GM18520 (cell line): ENCODE results near the gene HVCN1.
A peak's percentile ranks its signal among the peaks of the same experiment; 100 is the strongest.

ENCODE experiments used
- ATAC-seq: cut with Tn5 transposase; IDR thresholded peaks from one replicate; pipeline ENCODE4 v1.9.1; 2021; ENCODE audit not compliant: unreplicated experiment

The HVCN1 gene

DNA sequence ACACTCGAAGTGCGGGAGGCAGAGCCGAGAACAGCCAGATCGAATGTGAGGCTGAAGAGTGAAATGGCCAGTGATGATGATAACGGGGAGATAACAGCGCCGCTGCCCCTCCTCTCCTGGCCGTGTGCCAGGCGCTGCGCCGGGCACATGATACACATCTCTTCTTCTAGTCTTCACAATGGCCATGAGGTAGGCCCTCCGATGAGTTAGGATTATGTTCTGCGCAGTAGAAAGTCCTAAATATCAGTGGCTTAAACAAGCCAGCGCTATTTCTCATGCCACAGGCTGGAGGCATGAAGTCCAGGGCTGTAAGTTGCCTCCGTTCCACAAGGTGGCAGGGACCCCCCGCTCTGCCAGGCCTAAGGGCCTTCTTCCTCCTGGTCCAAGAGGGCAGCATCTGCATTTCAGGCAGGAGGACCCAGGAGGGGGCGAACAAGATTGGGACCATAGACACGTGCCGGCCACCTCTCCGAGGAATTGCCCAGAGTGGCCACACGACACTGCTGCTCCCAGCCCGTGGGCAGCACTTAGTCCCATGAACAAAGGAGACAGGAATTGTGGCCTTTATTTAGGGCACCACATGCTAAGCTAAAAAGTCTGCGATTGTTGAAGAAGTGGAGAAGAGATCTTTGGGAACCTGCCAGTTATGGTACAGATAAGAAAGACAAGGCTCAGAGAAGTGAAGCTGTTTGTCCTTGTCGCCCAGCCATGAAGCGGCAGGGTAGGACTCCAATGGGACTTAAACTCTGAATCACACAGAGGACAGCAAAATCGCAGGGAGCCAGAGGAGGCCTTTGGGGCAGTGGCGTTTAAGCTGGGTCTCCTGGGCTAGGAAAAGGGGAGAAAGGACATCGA is 10.9 kb upstream of the HVCN1 start:
- ATAC-seq, result no peak

DNA sequence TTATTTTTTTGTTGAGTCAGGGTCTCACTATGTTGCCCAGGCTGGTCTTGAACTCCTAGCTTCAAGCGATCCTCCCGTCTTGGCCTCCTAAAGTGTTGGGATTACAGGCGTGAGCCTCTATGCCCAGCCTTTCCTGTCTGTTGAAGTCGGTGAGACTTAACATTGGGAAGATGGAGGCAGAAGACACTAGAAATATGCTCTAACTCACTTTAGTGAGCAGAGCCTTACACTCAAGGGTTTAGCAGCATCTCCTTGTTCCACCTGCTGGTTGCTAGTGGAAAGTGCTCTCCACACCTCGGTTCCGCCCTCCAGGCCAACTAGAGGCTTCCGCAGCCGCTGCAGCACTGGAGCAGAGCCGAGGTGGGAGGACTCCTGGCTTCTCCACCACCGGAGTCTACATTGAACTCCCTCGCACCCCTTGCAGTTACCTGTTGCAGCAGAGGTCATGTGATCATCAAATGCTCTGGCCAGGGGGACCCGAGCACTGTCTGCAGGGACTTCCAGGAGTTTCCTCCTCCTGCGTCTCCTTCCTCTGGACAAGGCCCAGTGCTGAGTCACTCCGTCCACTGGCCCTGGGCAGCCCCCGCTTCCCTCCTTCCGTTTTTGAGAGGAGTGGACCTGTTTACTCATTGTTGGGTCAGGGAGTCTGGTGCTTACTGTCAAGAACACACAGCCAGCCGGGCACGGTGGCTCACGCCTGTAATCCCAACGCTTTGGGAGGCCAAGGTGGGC is 9.4 kb upstream of the HVCN1 start:
- peak; percentile 81 for ATAC-seq

DNA sequence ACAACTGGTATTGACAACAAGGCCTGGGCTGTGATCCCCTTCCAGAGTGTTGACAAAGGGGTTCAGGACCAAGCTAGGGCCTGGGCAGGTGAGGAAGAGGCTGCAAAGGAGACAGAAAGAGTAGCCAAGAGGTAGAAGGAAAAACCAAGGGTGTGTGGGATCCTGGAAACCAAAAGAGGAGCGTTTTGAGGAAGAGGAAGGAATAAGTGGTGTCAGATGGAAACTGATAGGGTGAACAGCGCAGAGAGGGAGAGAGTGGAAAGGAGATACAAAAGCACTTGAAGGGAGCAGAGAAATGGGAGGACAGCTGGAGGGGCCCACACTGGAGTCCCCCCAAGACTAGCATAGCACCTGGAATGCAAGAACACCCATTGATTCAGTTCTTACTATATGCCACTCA is 8.3 kb upstream of the HVCN1 start:
- ATAC-seq, result no peak

DNA sequence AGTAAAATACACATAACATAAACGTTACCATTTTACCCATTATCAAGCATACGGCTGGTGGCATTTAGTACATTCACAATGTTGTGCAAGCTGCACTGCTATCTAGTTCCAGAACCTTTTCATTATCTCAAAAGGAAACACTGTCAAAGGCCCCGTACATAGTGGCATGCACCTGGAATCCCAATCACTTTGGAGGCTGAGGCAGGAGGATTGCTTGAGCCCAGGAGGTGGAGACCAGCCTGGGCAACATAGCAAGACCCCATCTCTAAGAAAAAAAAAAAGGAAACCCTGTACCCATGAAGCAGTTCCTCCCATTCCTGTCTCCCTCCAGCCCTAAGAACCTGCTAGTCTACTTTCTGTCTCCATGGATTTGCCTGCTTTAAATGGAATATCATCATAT is 7.4 kb upstream of the HVCN1 start:
- no peak for ATAC-seq

DNA sequence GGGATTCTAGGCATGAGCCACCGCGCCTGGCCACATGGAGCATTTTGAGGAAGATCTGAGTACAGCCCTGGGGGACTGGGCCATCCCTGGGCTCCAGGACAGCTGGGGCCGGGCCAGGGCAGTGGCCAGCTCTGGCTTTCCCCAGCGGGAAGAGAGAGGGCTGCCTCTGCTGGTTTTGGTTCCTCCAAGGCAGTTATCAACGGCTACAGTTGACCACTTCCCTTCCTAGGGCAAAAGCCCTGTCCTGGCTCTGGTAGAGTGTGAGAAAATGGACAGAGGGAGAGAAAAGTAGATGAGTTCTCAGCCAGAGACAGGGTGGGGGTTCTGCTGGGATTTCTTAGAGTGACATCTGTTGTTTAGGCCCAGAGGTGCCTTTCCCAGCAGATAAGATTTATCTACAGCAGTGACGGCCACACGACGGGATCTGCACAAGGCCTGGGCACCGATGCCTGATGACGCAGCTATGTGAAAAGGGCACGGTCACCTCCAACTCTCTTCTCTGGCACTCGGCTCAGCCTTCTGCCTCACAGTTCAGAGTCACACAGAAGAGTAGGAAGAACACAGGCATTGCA is 5.5 kb upstream of the HVCN1 start:
- no peak for ATAC-seq

DNA sequence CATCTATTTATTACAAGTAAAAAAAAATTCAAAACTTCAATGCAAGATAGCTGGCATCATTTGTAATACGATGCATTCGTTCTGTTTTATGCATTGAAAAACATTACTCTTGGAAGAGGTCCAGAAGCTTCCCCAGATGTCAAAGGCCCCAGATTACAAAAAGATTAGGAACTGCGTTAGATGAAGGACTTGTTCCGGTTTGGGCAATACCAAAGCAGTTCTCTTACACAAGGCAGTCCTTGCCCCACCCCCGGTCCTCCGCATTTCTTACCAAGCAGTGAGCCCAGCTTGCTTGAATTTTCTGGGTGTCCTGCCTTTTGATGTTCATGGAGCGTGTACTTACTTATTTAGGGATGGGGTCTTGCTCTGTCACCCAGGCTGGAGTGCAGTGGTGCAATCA is 4.8 kb upstream of the HVCN1 start:
- ATAC-seq, result no peak

DNA sequence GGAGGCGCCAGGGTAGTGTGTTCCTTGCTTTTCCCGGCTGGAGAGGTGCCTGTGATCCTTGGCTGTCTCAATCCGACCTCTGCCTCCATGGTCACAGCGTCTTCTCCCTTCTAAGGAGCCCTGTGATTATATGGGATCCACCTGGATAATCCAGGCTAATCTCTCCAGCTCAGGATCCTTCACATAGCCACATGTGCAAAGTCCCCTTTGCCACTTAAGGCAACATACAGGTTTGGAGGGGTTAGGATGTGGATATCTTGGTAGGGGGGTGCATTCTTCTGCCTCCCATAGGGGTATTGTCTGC is 1.2 kb upstream of the HVCN1 start:
- no peak for ATAC-seq

DNA sequence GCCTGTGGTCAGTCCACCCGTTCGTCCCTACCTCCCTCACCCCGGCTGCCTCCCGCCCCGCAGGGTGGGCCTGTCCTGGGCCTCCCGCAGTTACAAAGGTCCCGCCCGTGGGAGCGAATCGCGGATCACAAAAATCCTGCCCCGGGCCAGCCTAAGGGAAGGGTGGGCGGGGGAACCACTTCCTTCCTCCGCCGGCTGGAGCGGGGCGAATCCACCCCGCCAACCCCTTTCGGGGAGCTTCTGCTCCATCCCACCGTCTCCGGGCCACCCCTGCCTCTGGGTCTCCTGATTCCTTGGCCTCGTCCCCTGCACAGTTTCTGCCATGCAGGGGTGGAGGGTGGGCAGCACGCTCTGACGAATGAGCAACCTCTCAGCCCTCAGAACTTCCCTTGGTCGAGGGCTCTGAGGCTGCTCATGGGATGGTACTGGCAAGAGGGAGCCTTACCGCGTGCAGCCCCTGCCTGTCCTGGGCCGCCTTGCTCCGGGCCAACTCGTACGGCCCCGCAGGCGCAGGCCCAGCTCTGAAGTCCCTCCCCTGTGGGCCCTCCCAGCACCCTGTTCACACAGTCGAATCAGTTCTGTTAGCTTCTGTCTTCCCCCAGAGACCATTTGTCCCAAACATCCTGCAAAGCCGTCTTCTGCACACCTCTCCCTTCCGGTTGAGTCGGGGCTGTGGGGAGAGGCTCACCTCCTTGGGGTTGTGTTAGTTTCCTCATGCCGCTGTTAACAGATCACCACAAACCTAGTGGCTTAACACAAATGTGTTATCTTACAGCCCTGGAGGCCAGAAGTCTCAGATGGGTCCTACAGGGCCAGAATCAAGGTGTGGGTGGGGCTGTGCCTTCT is 589 bp upstream of the HVCN1 start:
- ATAC-seq, result no peak

DNA sequence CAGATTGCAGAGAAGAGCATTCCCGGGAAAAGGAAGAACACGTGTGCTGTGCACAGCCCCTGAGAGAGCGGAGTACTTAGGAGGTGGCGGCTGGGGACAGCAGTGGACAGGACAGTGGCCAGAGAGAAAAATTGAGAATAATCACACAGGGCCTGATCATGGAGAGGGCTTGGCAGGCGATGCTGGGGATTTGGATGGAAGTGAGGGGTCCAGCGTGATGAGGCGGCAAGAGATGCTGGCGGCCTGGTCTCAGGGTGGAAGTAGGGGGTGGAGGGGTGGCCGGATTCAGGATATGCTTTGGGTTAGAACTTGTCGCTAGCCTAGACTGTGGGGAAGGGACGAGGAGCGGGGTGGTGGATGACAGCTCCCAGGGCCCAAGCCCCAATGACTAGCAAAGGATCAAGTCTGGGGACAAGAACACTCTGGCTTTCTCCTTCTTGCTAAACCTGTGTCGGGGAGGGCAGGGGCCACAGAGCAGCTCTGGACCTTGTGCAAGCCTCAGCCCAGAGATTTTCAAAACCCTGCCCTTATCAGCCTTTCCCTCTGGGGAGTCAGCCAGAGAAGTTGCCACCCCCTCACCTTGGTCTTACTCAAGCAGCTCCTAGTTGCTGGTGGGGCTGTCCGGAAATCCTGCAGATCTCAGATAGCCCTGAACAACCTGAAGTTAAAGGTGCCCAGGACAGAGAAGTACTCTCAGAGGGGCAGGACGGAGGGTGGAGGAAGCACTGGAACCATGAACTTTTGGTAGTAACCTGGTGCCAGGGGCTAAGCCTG is 1.3 kb downstream of the HVCN1 start:
- no peak for ATAC-seq

DNA sequence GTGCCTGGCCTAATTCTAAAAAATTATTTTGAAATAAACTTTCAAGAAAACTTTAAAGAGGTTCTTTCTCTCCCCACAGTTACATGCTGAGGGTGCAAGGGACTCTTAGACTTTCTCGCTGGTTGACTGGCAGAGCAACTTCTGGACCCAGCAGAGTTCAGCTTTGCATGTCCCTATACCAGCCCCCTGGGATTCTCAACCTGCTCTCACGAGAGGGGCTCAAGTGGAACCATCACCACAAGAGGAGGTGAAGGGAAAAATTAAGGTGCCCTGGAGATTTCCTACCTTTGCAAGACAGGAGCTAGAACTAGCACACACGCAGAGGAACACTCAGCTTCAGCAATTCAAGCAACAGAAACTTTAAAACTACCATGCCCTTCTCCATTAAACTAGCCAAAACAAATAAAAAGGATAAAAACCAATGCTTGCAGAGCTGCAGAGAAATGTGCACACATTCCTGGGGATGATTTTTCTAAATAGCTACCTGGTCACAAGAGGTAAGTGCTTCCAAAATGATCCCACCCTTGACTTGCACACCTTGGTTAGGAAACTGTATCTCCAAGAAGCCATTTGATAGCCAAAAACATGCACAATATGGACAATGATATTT is 2.5 kb downstream of the HVCN1 start:
- ATAC-seq, result no peak

DNA sequence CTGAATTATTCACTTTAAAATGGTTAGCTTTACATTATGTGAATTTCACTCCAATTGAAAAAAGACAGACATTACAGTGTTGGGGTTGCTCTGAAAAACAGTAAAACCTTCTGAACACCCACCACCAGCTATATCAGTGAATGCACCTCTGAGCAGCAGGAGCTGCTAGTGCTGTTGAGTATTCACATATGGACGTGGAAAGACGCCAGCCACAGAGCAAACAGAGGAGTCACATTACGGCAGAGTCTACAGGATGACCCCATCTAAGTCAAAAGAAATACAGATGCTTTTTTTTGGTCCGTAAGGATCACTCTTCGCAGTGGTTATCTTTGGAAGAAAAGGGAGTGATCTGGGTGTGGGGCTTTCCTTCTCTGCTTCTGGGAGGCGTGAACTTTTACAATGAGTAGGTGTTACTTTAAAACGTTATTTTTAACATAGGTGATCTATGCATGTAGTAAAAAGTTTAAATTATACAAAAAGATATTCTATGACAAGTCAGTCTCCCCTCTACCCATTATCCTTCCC is 4.5 kb downstream of the HVCN1 start:
- no peak for ATAC-seq

DNA sequence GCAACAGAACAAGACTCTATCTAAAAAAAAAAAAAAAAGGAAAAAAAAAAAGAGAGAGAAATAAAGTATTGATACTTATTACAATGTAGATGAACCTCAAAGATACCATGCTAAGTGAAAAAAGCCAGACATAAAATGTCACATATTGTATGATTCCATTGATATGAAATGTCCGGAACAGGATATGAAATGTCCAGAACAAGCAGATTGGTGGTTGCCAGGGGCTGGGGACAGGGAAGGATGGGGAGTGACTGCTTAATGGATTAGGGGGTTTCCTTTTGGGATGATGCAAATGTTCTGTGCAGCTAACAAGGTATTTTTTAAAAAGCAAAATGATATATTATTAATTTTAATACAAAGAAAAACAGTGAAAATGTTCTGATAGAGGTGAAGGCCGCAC is 5.0 kb downstream of the HVCN1 start:
- ATAC-seq, result no peak

DNA sequence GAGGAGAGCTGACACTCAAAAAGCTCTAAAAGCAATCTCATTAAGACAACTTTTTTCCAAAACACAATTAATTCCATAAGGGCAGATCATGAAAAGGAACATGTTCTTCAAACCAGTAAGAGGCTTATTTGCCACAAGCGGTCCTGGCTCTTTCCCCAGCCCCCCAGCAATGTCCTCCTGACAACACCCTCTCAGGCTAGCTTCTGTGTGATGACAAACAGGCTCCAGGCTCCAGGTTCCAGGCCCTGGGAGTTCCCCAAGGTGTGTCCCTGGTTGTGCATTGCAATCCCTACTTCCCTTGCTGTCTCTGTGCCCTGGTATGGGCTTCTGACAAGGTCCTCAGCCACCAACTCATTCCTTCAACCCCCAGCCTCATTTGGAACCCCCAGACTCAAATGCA is 8.9 kb downstream of the HVCN1 start:
- no peak for ATAC-seq

DNA sequence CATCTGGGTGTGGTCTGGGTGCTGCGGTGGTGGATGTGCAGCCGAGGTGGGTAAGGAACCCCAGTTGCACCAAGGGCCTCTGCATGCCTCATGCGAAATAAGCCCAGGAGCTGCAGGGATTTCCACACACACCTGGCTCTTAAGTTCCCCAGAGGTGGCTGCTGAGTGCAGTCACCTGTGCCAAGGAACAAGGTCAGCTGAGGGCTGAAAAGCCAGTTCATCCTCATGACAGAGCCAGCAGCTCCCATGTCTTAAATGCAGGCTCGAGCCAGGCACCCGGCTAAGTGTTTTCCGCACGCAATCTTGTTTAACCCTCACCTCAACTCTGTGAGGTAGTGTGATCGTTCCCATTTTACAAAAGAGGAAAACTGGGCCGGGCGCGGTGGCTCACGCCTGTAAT is 9.7 kb downstream of the HVCN1 start:
- no peak for ATAC-seq

DNA sequence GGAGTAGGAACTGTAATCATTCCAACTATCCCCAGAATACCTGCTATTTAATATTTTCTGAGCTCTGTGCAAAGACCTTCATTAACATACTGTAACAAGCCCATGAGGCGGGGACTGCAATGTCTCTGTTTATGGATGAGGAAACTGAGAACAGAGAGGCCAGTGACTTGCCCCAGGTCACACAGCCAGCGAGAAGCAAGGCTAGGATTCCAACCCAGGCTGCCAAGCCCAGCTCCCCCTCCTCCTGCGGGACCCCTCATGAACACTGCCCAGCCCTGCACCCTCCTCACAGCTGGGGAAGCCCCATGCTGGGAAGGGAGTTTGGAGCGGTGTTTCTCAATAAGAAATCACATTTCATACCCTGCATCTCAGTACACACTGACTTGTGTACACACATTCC is 10.9 kb downstream of the HVCN1 start:
- no peak for ATAC-seq

DNA sequence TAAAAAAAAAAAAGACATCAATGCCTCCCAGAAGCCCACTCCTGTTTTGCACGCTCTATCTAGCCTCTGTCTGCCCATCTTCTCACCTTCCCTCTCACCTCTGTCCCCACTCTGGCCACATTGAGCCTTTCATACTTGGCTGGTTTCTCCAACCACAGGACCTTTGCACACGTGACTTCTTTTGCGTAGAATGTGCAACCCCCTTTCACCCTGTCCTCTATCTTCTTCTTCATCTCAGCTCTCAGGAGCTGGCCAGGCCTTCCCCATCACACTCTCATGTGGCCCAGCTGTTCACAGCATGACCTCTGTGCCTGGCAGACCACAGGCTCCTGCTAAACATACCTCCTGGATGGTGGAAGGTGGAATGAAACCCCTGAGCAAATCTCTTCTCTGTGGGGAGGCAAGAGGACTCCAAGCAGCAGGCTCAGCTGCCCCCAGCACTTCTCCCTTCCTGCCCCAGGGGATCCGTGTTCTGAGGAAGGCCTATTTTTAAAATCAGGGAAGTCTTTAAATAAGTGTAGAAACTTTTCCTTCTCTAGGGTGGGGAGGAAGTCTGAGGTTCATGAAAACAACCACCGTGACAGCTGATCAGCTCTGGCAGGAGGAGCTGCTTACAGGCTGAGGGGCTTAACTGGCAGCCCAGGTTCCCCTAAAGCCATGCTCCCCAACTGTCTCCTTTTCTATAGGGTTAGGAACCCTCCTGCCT is 11.6 kb downstream of the HVCN1 start:
- ATAC-seq, result peak; percentile 63

DNA sequence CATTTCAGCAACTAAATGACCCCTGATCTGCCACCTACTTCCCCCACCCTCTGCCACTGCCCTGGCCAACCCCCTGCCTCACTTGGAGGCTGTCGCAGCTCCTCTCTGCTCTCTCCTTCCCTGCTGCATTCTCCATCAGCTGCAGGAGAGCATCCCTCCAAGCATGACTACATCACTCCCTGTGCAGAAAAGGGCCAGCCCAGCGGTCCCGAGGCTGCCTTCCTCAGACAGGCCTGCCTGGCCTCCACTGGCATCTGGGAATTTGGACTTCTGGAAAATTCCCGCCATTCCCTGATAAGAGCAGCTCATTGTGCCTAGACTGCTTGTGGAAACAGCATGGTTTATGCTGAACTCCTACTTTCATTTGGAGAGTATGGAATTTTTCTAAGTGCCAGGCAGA is 12.7 kb downstream of the HVCN1 start:
- ATAC-seq, result no peak

DNA sequence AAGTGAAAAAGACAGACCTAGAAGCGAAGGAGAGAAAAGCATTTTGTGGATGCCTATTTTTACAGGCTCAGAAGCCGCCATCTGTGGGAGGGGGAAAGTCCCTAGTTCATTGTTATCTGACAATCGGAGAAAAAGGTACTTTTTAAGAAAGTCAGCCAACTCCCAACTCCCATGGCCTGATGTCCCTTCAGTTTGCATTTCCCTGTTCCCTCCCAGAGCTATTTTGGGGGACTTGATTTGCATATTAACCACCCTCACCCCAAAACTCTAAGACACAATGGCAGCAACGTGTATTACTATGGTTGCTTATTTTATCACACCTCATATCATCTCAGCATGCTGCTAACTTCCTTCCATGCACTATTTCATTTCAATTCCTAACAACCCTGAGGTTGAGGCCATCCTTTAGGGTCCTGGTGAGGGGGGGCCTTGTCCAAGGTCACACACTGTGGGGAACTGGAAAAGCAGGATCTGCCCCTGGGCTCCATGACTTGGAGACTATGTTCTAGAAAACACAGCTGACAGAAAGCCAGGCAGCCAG is 18.7 kb downstream of the HVCN1 start:
- ATAC-seq, result no peak

DNA sequence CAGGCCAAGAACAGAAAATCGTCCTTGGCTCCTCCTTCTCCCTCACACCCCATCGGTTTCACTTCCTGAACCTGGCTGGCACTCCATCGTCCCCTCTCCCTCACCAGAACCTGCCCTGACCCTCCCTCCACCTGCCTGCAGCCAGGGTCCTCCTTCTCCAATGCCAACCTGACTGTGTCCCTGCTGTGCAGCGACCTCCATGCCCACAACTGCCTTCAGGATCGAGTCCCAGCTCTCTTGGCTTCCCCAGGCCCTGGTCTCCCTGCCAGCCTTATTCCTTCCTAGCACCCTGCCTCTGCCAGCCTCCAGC is 19.8 kb downstream of the HVCN1 start:
- ATAC-seq, result no peak
